HG03139 (cell line): ENCODE measurements around the gene ESM1.
"Not testable (repeated sequence)": the region's sequence is repeated elsewhere in the genome, so short reads cannot be mapped to it uniquely, and the experiment has no call there.

Experiments
- ATAC-seq: cut with Tn5 transposase; IDR thresholded peaks from one replicate; pipeline ENCODE4 v1.9.1; 2021; ENCODE audit not compliant: unreplicated experiment

Gene ESM1, protein sequence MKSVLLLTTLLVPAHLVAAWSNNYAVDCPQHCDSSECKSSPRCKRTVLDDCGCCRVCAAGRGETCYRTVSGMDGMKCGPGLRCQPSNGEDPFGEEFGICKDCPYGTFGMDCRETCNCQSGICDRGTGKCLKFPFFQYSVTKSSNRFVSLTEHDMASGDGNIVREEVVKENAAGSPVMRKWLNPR

DNA sequence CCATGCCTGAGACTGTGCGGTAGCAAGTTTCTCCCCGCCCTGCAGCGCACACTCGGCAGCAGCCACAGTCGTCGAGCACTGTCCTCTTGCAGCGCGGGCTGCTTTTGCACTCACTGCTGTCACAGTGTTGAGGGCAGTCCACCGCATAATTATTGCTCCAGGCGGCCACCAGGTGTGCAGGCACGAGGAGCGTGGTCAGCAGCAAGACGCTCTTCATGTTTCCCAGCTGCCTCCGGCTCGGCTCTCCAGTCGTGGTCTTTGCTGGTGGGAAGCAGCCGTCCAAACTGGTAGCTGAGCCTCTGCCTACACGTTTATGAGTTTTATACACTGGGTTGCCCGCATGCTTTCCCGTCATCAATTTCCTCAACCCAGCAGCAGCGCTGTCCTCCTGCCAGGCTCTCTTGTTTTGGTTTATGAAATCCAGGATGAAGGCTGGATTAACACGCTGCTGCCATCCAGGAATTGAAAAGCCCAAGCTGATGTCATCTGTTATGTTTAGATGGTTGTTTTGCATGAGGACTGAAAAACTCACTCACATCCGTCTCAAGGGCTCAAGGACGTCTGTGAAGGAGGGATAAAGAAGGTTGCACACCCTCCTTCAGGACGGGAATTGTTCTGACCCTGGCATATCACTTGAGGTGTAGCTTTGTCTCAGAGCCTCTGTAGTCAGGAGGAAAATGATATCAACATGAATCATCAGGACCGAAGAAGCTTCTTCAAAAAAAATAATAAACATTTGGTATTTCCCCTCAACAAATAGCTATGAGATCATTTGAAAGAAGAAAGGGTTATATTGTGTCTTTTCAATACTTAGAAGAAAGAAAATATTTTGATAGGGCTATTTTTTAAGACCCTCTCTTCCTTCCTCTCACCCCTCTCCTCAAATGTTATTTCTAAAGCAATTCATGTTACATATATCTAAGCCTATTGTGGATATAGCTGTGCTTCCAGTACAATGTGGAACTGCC lies at the start of gene ESM1:
Gene ESM1, minus strand, starts transcription at position 293 of the 968 bp plus-strand sequence. Its CDS starts 76 bp downstream, at position 217.
- no peak for ATAC-seq

DNA sequence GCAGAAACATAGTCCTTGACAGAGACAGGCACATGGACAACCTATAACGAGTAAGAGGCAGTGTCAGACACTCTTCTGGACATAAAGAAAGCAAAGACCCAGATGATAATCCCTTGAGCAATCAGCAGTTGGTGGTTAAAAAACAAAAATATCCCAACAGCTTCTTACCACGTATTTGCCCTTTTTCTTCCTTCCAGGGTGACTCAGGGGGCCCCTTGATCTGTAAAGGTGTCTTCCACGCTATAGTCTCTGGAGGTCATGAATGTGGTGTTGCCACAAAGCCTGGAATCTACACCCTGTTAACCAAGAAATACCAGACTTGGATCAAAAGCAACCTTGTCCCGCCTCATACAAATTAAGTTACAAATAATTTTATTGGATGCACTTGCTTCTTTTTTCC lies 48.2 kb upstream of the ESM1 start:
- no peak for ATAC-seq

DNA sequence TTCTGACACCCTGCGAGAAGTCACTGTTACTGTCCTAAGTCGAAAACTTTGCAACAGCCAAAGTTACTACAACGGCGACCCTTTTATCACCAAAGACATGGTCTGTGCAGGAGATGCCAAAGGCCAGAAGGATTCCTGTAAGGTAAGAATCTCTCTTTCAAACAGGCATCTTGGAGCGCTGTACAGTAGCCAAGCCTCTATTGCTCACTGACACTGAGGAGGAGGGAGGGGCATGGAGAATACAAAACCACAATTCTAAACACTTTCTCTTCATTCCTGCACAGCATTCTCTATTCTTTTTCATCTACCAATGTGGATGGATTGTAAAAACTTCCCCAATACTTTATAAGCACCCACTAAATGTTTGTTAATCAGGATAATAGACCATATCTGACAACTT lies 46.1 kb upstream of the ESM1 start:
- ATAC-seq = no peak

DNA sequence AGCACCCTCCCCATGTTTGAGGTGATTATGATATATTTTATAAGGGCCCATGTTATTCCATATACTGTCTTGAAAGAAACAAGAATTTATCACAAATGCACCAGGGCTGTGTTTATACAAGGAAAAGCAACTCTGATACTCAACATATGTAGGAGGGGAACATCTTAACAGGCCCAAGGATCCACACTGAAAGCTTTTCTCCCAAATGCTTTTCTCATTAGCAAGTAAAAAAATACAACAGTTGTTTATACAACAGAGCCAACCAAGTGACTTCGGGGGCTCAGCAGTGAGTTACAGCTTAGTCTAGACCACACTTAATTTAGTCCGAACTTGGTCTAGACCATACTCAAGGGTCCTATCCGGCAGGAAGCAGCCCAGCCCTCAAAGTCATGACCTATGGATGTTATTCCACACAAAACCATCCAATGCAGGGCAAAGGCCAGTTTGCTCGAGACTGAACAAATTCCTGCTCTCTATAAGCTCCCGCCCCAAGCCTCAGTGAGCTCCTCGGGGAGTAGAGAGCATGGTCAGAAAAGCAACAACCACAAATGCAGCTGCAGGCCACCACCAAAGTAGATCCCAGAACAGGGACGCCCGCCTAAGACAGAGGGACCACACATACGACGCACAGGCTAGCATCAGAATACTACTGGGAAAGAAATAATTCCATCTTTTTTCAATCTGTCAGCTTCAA lies 45.4 kb upstream of the ESM1 start:
- no peak for ATAC-seq

DNA sequence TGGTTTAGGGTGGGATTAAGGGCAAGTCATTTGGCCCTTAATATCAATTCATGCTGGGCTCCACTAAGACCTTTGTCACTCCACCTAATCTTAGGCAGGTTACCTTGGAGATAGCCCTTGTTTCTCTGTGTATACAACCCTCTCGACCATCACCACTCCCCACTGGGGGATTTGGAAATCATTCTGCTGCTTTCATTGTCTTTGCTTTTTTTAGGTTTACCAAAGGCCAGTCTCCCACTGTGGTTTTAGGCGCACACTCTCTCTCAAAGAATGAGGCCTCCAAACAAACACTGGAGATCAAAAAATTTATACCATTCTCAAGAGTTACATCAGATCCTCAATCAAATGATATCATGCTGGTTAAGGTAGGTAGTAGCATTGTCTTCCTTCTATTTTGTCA lies 44.8 kb upstream of the ESM1 start:
- no peak for ATAC-seq

DNA sequence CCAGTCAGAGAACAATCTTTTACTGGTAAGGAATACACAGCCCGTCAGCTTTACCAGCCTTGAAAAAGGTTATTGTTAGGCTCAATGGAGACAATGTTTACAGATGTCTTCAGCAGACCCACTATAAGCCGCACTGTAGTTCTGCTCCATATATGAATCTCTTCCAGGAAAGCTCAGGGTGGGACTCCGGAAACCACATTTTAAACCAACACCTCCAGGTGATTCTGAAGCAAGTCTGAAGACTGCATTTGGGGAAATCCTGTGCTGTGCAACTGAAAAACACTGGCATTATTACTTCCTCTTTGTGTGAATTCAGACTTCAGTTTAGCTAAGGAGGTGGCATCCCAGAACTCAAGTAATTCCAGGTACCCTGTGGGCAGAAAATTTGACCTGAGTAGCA lies 42.2 kb upstream of the ESM1 start:
- no peak for ATAC-seq

DNA sequence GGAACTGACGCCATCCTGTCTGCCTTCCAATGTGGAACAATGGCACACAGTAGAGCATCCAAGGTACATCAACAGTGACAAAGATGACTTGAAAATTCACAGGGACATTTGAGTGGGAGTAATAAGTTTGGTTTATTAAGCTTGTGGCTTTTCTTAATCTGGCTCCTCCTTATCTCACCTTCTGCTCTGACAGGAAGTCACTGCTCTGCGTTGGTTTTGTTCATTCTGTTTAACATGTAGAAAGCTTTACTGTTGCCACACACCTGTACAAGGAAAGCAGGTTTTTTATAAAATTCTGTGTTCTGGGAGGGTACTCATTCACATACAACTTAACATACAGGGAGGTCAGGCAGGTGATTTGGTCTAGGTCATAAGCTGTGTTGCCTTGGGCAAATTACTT lies 37.1 kb upstream of the ESM1 start:
- ATAC-seq = no peak

DNA sequence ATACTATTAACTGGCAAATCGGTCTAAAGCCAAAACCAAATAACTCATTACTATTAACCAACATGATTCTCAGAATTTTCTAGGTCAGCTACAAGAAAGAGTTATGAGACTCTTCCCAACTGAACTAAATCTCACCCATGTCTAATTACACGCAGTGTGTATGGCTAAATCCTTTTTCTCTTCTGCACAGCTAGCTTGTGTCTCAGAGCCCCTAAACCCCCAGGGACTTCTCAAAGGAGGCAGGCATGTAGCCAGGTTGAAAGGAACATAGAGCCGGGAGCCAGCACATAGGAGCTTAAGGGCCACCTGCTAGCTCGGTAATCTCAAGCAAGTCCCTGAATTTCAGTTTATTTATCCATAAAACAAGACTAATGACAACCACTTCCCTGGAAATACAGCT lies 36.4 kb upstream of the ESM1 start:
- ATAC-seq = no peak

DNA sequence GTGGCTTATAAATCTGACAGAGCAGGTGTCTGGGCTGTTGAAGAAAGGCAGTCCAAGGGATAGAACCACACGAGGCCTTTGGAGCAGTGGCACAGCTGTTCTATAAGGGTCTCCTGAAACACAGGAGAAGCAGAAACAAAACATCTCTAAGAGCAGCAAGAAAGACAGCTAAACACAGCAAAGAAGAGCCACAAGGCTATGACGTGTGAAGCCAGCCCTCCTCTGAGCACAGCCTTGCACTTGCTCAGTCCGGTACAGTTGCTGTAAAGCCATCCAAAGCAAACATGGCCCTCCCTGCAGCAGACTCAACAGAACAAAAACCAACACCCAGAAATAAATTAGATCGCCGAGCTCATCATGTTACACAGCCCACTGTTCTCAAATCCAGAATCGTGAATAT lies 36.0 kb upstream of the ESM1 start:
- ATAC-seq = no peak

DNA sequence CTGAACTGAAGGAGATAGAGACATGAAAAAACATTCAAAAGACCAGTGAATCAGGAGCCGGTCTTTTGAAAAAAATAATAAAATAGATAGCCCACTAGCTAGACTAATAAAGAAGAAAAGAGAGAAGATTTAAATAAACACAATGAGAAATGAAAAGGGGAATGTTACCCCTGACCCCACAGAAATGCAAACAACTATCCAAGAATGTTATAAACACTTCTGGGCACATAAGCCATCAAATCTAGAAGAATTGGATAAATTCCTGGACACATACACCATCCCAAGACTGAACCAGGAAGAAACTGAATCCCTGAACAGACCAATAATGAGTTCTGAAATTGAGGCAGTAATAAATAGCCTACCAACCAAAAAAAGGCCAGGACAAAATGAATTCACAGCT lies 24.8 kb upstream of the ESM1 start:
- not testable (repeated sequence) for ATAC-seq

DNA sequence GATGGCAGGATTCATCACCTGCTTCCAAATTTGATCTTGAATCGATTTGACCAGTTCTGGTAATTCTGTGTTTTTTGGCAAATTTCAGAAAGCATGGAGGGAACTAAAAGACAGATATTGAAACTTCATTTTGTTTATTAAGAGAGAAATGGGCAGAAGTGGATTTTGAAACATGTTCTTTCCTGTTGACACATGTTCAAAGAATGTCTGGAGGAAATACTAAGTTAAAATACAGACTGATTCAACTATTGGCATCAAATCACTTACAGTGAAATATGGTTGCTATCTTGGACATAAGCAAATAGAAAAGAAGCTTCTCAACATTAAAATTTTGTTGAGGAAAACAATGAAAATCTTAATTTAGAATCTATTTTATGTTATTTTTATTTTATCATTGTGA lies 19.3 kb upstream of the ESM1 start:
- no peak for ATAC-seq

DNA sequence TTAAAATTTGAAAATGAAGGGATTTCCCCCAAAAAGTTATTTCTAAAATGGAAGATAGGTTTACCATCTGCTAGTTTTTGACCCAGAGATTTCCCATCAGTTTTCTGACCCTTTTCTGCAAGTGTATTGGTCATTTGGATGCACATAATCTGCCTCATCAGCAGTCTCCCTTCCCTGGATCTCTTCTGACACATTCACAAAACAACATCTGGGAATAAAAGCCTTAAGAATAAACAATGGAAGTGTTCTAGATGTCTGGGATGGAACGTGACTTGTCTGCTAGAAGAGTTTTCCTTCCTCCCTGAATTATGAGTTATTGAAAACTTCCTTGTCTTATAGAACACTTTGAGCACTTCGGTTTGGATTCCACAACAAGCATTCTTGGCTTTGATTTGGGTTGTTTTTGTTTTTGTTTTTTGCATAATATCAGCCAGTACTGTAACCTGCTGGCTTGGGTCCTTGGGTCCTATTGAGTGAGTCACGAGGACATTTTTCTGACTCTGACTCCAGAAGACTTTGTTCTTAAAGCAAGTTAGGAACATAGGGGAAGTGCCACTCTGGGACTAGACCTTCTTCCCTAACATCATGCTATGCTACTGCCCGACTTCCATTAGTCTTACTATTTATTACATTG lies 18.2 kb upstream of the ESM1 start:
- ATAC-seq = no peak

DNA sequence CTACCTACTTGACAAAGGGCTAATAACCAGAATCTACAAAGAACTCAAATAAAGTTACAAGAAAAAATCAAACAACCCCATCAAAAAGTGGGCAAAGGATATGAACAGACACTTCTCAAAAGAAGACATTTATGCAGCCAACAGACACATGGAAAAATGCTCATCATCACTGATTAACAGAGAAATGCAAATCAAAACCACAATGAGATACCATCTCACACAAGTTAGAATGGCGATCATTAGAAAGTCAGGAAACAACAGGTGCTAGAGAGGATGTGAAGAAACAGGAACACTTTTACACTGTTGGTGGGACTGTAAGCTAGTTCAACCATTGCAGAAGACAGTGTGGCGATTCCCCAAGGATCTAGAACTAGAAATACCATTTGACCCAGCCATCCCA lies 16.8 kb upstream of the ESM1 start:
- not testable (repeated sequence) for ATAC-seq

DNA sequence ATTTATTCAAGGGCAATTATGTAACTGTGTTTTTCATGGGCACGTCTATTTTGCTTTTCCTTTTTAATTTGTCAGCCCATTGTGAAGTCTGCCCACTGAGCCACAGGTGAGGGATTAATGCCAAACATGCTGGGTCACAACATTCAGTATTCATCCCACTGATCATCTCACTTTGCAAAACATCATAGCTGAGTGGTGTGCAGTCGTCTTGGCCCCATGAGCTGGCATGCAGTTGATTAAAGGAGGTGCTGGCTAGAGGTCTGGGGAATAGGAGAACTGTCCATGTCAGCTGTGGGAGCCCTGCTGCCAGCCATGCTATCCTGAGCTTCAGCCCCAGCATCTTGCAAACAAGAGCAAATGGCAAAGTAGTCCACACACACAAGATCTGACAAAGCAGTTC lies 11.7 kb upstream of the ESM1 start:
- ATAC-seq = no peak

DNA sequence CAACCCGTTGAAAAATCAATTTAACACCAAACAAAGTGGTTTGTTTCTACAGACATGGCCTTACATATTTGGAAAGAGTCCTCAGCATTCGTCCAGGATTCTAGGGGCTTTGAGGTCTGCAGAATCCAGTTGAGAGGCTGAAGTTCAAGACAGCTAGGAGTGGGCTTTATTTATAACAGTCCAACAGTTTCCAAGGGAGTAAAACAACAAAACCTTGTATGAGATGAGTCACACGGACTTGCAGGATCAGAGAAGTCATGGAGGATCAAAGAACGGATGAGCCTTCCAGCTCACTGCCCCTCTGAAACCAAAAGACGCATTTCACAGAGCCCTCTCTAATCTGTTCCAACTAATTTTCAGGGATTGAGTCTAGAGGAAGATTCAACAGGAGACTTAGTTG lies 11.1 kb upstream of the ESM1 start:
- no peak for ATAC-seq

DNA sequence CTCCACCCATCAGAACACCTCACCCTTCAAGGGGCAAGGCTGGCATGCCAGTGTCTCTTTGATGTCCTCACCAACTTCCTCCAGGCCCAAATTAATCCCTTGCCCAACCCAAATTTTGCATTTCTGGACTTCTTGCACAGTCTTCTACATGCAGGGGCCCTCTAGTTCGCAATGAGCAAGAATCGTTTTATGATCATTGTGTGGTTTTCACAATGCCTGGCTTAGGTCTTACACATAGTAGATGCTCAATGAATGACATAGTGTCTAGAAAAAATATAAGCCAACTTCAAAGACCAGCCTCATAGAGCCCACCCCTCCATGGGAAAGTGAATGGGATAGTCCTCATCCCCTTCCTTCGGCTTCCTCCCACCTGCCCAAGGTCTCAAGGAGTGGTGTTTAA lies 9.8 kb upstream of the ESM1 start:
- no peak for ATAC-seq

DNA sequence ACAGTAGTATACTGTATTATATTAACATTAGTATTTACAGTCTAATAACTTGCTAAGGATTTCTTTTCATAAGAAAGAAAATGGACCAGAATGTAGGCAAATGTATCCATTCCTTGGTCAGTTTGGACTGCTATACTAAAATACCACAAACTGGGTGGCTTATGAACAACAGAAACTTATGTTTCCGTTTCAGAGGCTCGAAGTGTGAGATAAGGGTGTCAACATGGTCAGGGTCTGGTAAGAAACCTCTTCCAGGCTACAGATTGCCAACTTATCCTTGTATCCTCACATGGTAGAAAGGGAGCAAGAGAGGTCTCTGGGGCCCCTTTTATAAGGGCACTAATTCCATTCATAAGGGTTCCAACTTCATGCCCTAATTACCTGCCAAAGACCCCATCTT lies 9.2 kb upstream of the ESM1 start:
- no peak for ATAC-seq

DNA sequence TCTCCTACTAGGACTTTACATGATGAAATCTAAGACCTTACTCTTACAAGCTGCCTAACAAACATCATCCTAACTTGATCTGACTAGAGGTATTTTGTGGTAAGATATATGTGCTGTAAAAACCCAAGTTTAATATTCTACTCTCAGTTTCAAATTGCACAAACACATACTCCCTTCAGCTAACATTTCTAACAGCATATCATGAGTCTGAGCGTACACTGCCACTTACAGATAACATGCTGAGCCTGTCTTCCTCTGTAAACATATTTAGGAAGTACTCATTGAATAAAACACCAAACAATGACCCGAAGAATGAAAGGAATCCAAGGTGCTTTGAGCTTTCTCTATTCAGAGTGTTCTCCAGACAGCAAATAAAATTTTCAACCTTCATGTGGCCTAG lies 7.9 kb upstream of the ESM1 start:
- no peak for ATAC-seq

DNA sequence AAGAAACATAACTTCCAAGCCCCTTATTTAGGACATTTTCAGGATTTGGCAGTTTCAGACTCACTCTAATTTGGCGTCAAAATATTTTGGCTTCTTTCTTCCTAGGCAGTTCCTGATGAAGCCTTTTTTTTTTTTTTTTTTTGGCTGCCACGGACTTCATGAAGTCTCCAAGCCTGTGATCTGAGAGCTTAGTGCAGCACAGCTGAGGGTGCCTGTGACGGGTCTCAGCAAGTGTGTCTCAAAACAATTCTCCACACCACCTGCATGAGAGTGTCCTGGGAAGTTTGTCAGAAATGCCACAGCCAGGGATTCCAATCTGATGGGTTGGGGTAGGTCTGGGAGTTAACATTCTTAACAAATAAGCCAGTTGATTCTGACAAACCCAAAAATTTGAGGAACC lies 6.0 kb upstream of the ESM1 start:
- no peak for ATAC-seq

DNA sequence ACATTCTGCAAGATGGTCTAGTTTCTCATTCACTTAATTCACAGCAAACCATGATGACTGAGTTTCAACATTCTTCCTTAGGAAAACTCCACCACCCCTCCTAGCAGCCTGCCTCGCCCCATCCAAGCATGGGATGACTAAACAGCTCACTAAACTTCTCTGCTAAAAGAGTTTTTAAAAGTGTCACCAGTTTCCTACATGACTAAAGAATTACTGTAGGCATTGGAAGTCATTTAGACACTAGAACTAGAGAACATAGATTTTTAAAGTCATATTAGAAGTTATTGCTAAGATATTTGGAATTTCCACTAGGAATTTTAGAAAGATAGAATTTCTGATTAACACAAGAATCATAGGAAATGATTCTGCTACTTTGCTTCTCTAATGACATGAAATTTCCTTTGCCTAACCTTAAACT lies 5.5 kb upstream of the ESM1 start:
- no peak for ATAC-seq

DNA sequence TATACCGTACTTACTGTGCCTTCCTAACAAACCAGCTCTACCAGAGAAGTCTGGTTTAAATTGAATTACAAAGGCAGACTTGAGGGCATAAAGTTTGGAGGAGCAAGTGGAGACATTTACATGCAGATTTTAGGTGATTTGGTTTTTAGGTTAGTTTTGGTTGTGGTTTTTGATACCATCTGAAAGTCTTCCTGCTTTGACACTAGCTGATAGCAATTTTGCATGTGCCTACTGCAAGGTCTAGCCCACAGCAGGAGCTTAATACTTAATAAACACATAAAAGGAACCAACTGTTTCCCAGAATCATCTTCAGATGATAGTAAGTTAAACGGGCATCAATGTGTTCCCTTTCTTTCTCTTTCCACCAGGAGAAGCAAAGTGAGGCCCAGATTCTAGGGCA lies 3.4 kb upstream of the ESM1 start:
- no peak for ATAC-seq
